Measurements from ENCODE around the gene GMPR2.
"Not testable (repeated sequence)": the region's sequence is repeated elsewhere in the genome, so short reads cannot be mapped to it uniquely, and the experiment has no call there.

GMPR2 gene

GRCh38 chr14:24203249-24203886 lies 29.4 kb upstream of the GMPR2 start:
- DNase-seq, result not testable (repeated sequence)

- no peak for DNase-seq
Observed at GRCh38 chr14:24204163-24205146, 28.3 kb upstream of the GMPR2 start.

- DNase-seq, result no peak
Observed at GRCh38 chr14:24206260-24207103, 26.2 kb upstream of the GMPR2 start.

- no peak for DNase-seq
Observed at GRCh38 chr14:24207104-24207551, 25.6 kb upstream of the GMPR2 start.

GRCh38 chr14:24207625-24208024 lies 25.1 kb upstream of the GMPR2 start:
- DNase-seq, result no peak

- no peak for DNase-seq
Observed at GRCh38 chr14:24211311-24211710, 21.4 kb upstream of the GMPR2 start.

GRCh38 chr14:24212924-24213865 lies 19.5 kb upstream of the GMPR2 start, which contains the start of gene CHMP4A:
CHMP4A (minus strand) TSS chr14:24213488; CDS start chr14:24213439, 49 bp downstream.
- peak; percentile 92 for DNase-seq

- DNase-seq, result no peak
Observed at GRCh38 chr14:24213866-24214662, 18.7 kb upstream of the GMPR2 start.

GRCh38 chr14:24215495-24216344 lies 17.0 kb upstream of the GMPR2 start, which contains the start of gene MDP1:
MDP1 (minus strand) TSS chr14:24216066; CDS start chr14:24215955, 111 bp downstream.
- peak; percentile 77 for DNase-seq

GRCh38 chr14:24216345-24216699 lies 16.4 kb upstream of the GMPR2 start:
- DNase-seq, result no peak

GRCh38 chr14:24216876-24217275 lies 15.9 kb upstream of the GMPR2 start:
- not testable (repeated sequence) for DNase-seq

- no peak for DNase-seq
Observed at GRCh38 chr14:24219080-24219479, 13.6 kb upstream of the GMPR2 start.

GRCh38 chr14:24219521-24219920 lies 13.2 kb upstream of the GMPR2 start:
- no peak for DNase-seq

- DNase-seq, result not testable (repeated sequence)
Observed at GRCh38 chr14:24222987-24223386, 9.7 kb upstream of the GMPR2 start.

GRCh38 chr14:24224618-24225071 lies 8.1 kb upstream of the GMPR2 start:
- DNase-seq, result no peak

- DNase-seq, result no peak
Observed at GRCh38 chr14:24226473-24226872, 6.3 kb upstream of the GMPR2 start.

GRCh38 chr14:24228902-24229301 lies 3.8 kb upstream of the GMPR2 start:
- DNase-seq, result no peak

GRCh38 chr14:24231263-24232120 lies 1.2 kb upstream of the GMPR2 start:
- DNase-seq, result no peak

Data from stimulated activated CD4-positive, alpha-beta T cell treated with anti-CD3 and anti-CD28 coated beads, Interleukin-12 subunit alpha, Interleukin-12 subunit beta, amount 100 ng/mL, for 4 hours (primary cell).